Ishikawa (cell line): ENCODE results near the gene NLGN4X.

Source experiments
- TCF12 ChIP-seq: IDR thresholded peaks from 2 replicates; pipeline ENCODE4 v1.6.1; 2012; ENCODE audit warnings: low read depth
- TF ChIP-seq, protein P1 (sequence below): IDR thresholded peaks from 2 replicates; pipeline ENCODE4 v1.6.1; 2012; ENCODE audit warnings: low read depth, mild to moderate bottlenecking

DNA sequence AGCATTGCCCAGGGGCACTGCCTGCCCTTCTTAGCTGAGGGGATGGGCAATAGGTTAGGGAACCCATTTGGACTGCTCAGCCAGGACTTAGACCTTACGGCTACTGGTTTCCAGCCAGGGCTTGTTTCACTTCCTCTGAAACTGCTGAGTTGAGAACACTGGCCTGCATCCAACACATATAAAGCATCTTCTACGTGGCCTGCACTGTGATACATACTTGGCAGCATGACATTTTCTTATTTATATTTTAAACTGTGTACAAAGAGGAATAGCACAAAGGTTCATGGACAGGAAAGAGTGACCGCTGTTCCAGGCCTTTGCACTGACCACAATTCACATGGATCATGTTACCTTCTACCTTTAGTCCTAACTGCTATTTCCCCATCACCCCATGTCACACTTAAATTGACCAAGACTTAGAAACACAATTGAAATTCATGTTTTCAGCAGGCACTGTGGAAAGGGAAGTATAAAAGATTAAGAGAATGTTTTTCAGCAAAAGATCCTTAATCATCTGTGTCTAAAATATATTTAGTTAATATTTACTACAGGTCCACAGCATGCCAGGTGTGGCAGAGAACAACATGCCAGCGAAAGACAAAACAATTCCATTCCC is 43.7 kb downstream of the NLGN4X start:
- TF ChIP-seq, protein P1, sequence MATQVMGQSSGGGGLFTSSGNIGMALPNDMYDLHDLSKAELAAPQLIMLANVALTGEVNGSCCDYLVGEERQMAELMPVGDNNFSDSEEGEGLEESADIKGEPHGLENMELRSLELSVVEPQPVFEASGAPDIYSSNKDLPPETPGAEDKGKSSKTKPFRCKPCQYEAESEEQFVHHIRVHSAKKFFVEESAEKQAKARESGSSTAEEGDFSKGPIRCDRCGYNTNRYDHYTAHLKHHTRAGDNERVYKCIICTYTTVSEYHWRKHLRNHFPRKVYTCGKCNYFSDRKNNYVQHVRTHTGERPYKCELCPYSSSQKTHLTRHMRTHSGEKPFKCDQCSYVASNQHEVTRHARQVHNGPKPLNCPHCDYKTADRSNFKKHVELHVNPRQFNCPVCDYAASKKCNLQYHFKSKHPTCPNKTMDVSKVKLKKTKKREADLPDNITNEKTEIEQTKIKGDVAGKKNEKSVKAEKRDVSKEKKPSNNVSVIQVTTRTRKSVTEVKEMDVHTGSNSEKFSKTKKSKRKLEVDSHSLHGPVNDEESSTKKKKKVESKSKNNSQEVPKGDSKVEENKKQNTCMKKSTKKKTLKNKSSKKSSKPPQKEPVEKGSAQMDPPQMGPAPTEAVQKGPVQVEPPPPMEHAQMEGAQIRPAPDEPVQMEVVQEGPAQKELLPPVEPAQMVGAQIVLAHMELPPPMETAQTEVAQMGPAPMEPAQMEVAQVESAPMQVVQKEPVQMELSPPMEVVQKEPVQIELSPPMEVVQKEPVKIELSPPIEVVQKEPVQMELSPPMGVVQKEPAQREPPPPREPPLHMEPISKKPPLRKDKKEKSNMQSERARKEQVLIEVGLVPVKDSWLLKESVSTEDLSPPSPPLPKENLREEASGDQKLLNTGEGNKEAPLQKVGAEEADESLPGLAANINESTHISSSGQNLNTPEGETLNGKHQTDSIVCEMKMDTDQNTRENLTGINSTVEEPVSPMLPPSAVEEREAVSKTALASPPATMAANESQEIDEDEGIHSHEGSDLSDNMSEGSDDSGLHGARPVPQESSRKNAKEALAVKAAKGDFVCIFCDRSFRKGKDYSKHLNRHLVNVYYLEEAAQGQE: no peak
- no peak for TF ChIP-seq TCF12
